DOHH2 (cell line): ENCODE results near the gene STYK1.

ENCODE experiments used
- CTCF ChIP-seq: fragments of 200-600 bp; sonication (generic); IDR thresholded peaks from one replicate; pipeline ENCODE4 v1.5.1; 2014; ENCODE audit warnings: antibody characterized with exemption, mild to moderate bottlenecking, low read depth, low read length; ENCODE audit not compliant: poor library complexity, severe bottlenecking
- EZH2phosphoT487 ChIP-seq: fragments of 200-600 bp; sonication (generic); IDR thresholded peaks from 2 replicates; pipeline ENCODE4 v1.6.1; 2017; ENCODE audit warnings: borderline replicate concordance, mild to moderate bottlenecking, antibody characterized with exemption, low read length, moderate library complexity, mixed read lengths

DNA sequence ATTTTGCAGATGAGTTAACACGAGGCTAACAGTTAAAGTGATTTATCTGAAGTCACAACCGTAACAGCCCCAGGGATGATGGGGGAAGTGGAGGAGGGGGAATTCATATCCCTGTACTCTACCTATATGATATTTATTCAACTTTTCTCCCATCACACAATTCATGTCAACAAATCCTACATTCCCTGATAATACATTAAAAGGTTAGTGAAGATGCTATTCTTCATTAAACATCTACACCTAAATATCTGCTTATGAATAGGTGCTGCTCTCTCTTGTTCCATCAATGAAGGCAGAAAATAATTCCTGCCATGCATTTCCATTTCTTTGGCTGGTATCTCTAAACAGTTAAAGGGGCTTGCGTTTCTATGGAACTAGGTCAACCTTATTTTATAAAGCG, 42.4 kb upstream of the STYK1 start:
- TF ChIP-seq CTCF (no peak), EZH2phosphoT487 (no peak)
